Spleen (tissue), 7 donors: ENCODE measurements around the gene DYNC2LI1.

ENCODE experiments used
- CTCF ChIP-seq, 11 experiments: fragments of 200-600 bp in 7 of 11; fragments of 450-650 bp in 4 of 11; sonication (generic) in 4 of 11; IDR thresholded peaks in 8 of 11; conservative IDR thresholded peaks in 3 of 11; 1 replicate in 7 of 11; 2 replicates in 4 of 11; pipeline versions ENCODE4 v1.4.0 to v1.8.0; 2016 to 2021; ENCODE audit warnings: antibody characterized with exemption in 11 of 11, inconsistent platforms in 4 of 11, mild to moderate bottlenecking in 1 of 11
- POLR2A ChIP-seq, 3 donors: fragments of 450-650 bp; IDR thresholded peaks; one replicate each; pipeline ENCODE4 v1.5.1; 2017; ENCODE audit warnings: antibody characterized with exemption in 3 of 3, mild to moderate bottlenecking in 1 of 3
- POLR2AphosphoS5 ChIP-seq, 3 donors: sonication (generic); formaldehyde crosslinking; IDR thresholded peaks; one replicate each; pipeline ENCODE4 v1.5.1; 2017; ENCODE audit warnings: antibody characterized with exemption in 3 of 3
- donor health status: DM: no; HTN: no; CAD: no; lungs with moderate emphysema.
- donor health status: DM: no; HTN: no; CAD: no.
- donor health status: DM: no; HTN: no; CAD: no.

GRCh38 chr2:43737097-43737854 lies 36.6 kb upstream of the DYNC2LI1 start:
- TF ChIP-seq POLR2AphosphoS5 (IDR thresholded peaks at IDR 0.05) (no peak), POLR2A (IDR thresholded peaks at IDR 0.05) (no peak), CTCF (IDR thresholded peaks at IDR 0.05 in 8 of 11, conservative IDR thresholded peaks at IDR 0.05 in 3 of 11) (no peak)
